ENCODE measurements around the gene ACVR2A.
A peak's percentile ranks its signal among the peaks of the same experiment; 100 is the strongest.

ACVR2A gene

GRCh38 chr2:147844697-147845410 is at the start of gene ACVR2A:
Gene ACVR2A, plus strand, starts transcription at chr2:147845029. Its CDS starts 124 bp downstream, at chr2:147845153.
- peak; percentile 43 for DNase-seq

GRCh38 chr2:147800316-147800715 is 44.5 kb upstream of the ACVR2A start:
- no peak for DNase-seq

GRCh38 chr2:147806846-147807245 is 38.0 kb upstream of the ACVR2A start:
- no peak for DNase-seq

- DNase-seq, result no peak
Measured at GRCh38 chr2:147808520-147808919, 36.3 kb upstream of the ACVR2A start.

DNA sequence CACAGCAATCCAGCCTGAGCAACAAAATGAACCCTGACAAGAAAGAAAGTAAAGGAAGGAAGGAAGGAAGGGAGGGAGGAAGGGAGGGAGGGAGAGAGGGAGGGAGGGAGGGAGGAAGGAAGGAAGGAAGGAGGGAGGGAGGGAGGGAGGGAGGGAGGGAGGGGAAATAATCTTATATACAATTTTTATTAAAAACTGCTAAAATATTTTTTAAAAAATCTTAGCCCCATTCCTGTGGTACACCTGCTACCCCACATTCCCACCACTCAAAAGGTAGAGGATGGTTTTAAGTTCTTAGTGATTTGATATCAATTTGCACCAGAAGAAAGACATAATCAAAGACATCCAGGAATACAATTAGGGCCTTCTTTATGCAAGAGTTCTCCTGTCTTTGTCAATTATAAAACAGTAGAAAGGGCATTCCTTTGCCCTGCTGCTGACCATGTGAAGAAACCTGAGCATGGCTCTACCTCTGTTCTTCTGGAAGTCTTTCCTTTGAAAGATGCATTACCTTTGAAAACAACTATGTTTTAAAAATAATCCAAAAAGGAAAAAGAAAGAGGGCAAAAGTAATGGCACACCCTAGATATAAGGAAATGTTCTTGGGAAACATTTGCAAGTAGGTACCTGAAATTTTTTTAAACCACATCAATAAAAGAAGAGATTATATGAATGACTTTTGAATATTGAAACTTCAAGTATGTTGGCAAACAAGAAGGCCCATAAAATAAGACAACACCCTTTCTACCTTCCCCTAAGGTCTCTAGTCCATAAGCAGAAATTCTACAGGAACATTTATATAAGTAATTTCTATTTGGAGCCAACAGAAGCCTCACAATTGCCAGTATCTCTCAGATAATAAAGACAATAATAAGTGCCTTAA is 33.7 kb upstream of the ACVR2A start:
- DNase-seq, result no peak

GRCh38 chr2:147818741-147819140 is 26.1 kb upstream of the ACVR2A start:
- no peak for DNase-seq

DNA sequence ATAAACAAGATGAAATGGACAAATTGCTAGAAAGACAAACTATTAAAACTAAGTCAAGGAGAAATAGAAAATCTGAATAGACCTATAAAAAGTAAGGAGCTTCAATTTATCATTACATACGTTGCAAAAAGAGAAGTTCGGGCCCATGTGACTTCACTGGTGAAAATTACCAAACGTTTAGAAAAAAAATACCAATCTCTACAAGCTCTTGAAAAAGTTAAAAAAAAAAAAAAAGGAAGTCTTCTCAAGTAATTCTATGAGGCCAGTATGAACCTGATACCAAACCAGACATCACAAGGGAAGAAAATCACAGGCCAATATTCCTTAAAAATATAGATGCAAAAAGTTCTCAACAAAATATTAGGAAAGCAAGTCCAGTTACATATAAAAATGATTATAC is 20.2 kb upstream of the ACVR2A start:
- DNase-seq, result no peak

- no peak for DNase-seq
Measured at GRCh38 chr2:147826278-147827087, 18.3 kb upstream of the ACVR2A start.

DNA sequence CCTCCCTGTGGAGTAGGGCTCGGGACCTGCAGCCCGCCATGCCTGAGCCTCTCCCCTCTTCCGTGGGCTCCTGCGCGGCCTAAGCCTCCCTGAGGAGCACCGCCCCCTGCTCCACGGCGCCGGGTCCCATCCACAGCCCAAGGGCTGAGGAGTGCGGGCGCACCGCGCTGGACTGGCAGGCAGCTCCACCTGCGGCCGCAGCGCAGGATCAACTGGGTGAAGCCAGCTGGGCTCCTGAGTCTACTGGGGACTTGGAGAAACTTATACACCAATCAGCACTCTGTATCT is 17.8 kb upstream of the ACVR2A start:
- DNase-seq, result no peak

GRCh38 chr2:147829106-147829505 is 15.7 kb upstream of the ACVR2A start:
- no peak for DNase-seq

- no peak for DNase-seq
Measured at GRCh38 chr2:147836099-147836498, 8.7 kb upstream of the ACVR2A start.

GRCh38 chr2:147843391-147843863 is 1.4 kb upstream of the ACVR2A start:
- DNase-seq, result no peak

DNA sequence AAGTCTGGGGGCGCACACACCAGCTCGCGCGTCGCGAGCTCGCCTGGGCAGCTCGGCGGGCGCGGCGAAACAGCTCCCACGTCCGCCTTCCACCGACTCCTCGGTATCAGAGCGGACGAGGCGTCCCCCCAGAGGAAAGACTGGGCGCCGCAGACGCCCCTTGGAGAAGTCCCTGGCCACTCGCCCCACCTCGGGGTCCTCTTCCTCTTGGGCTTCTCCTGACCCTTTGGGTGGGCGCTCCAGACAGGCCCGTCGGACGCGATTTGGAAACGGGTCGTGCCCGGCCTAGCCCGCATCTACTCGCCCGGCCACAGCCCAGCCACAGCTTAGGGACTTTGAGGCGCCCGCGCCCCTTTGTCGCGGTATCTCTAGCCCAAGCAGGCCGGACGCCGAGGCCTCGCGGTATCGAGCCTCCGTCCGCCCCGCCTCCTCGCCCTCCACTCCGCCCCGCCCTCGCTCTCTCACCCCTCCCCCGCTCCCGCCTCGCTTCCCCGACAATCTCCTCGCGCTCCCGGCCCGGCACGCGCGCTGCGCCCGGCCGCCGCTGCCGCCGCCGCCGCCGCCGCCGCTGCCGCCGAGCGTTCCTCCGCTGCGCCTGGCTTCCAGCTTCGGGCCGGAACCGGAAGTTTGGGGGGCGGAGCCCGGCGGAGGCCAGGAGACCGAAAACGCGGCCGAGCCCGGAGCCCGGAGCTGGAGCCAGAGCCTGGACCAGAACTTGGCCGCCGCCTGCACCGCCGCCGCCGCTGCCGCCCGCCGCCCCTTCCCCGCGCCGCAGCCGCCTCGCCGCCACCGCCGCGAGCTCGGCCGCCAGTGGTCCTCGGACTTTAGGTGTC is 749 bp upstream of the ACVR2A start:
- DNase-seq, result peak; percentile 90

- peak; percentile 49 for DNase-seq
Measured at GRCh38 chr2:147845411-147845971, 662 bp downstream of the ACVR2A start.

- no peak for DNase-seq
Measured at GRCh38 chr2:147846412-147847081, 1.7 kb downstream of the ACVR2A start.

- no peak for DNase-seq
Measured at GRCh38 chr2:147847746-147848391, 3.0 kb downstream of the ACVR2A start.

- DNase-seq, result no peak
Measured at GRCh38 chr2:147850838-147851237, 6.0 kb downstream of the ACVR2A start.

GRCh38 chr2:147851244-147851930 is 6.6 kb downstream of the ACVR2A start:
- no peak for DNase-seq

DNA sequence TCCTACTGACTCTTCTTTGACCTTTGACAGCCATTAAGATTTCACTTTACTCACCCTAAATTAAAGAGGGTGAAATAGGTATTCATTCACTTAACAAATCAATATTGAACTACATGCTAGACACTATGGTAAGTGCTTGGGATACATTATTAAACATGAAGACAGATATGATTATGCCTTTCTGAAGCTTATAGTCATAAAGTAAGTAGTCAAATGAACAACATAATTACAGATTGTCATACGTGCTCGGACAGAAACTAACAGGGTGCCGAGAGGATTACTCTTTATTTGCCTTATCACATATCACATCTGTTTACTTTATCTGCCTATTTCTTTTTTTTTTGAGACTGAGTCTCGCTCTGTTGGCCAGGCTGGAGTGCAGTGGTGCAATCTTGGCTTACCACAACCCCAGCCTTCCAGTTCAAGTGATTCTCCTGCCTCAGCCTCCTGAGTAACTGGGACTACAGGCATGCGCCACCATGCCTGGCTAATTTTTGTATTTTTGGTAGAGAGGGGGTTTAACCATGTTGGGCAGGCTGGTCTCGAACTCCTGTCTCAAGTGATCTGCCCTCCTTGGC is 9.8 kb downstream of the ACVR2A start:
- no peak for DNase-seq

GRCh38 chr2:147855316-147855715 is 10.5 kb downstream of the ACVR2A start:
- DNase-seq, result no peak

All from CD4-positive, alpha-beta T cell treated with Interleukin-6 for 4 hours (primary cell).